ENCODE measurements around the gene MTUS2.
A peak's percentile ranks its signal among the peaks of the same experiment; 100 is the strongest.

Gene MTUS2

GRCh38 chr13:29227576-29227975 is 407.4 kb downstream of the MTUS2 start:
- TF ChIP-seq CTCF (conservative IDR thresholded peaks at IDR 0.05): no peak
- no peak overlapping the region for H3K27ac ChIP-seq

- H3K27ac ChIP-seq: no peak overlapping the region
Measured at GRCh38 chr13:29230299-29230845, 410.2 kb downstream of the MTUS2 start.

GRCh38 chr13:29239653-29240525 is 419.8 kb downstream of the MTUS2 start:
- TF ChIP-seq CTCF (conservative IDR thresholded peaks at IDR 0.05): no peak
- no peak overlapping the region for H3K27ac ChIP-seq

More at GRCh38 chr13:29230299-29230845, 410.2 kb downstream of the MTUS2 start:
- no peak for TF ChIP-seq CTCF (conservative IDR thresholded peaks at IDR 0.05)

- no peak for TF ChIP-seq CTCF (conservative IDR thresholded peaks at IDR 0.05)
- H3K27ac ChIP-seq: no peak overlapping the region
Measured at GRCh38 chr13:29254626-29255370, 434.7 kb downstream of the MTUS2 start.

- H3K27ac ChIP-seq: no peak overlapping the region
- no peak for TF ChIP-seq CTCF (conservative IDR thresholded peaks at IDR 0.05)
Measured at GRCh38 chr13:29255567-29255966, 435.4 kb downstream of the MTUS2 start.

GRCh38 chr13:29260684-29261083 is 440.5 kb downstream of the MTUS2 start:
- no peak overlapping the region for H3K27ac ChIP-seq
- peak; percentile 76 for TF ChIP-seq CTCF (conservative IDR thresholded peaks at IDR 0.05)

GRCh38 chr13:29266261-29266660 is 446.1 kb downstream of the MTUS2 start:
- H3K27ac ChIP-seq: no peak overlapping the region
- TF ChIP-seq CTCF (conservative IDR thresholded peaks at IDR 0.05): peak; percentile 31
